RWPE1 (cell line): Measurements from ENCODE around the gene MELK.
A peak's percentile ranks its signal among the peaks of the same experiment; 100 is the strongest.

ENCODE experiments used
- CTCF ChIA-PET: fragments of 350-600 bp; sonication (Branson Sonifier 250); formaldehyde crosslinking; extraction: SDS; loops from one replicate; lab custom pipeline; 2021; lab: Yijun Ruan, JAX
- POLR2A ChIA-PET: fragments of 400-600 bp; formaldehyde crosslinking; extraction: SDS; loops from one replicate; lab custom pipeline; 2020; ENCODE audit warnings: antibody characterized with exemption; ENCODE audit not compliant: low non-redundant PET; lab: Yijun Ruan, JAX
- DNase-seq: peaks from one replicate; pipeline ENCODE4 v3.0.0; 2012; ENCODE audit warnings: low spot score
- H3K27ac ChIP-seq: fragments of 450-650 bp; 2 replicates; pipeline ENCODE4 v1.5.1; 2017
- TF ChIP-seq, protein P1 (sequence below): fragments of 450-650 bp; conservative IDR thresholded peaks from 2 replicates; pipeline ENCODE4 v1.5.1; 2017; ENCODE audit warnings: low read depth, mild to moderate bottlenecking

MELK gene

DNA sequence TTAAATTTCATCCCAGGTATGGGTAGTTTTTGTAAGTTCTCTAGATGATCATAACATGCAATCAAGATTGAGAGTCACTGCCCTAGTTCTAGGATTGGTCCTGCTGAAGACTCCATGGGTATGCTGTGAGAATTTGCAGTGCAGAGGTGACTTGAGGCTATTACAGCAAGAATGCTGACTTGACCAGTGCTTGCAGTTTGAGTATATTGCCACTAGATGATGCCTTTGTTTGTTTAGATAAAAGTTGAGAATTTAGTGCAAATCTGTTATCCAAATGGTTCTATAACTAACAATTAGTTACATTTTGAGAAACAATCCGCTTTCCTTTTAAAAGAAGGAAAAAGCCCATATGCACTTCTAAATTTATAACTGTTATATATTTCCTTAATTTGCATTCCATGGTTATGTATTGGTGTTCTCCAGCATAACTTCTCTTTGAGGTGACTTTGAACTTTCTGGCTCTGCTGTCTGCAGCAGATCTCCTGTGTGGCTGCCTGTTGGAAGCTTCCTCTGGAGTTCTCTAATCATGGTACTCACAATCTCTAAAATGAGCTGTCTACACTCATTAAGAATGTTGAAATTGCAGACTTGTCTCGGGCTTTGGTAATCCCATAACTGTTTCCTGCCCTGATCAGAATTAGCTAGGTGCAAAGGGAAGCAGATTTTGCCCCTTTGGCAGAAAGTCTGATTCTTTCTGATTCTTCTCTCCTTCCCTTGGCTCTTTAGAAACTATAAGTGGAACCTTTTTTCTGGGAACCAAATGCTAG is 24.9 kb downstream of the MELK start:
- ChIA-PET POLR2A (interaction anchor here (0.6 kb wide), 1 partner anchor 12 kb away, joined by 6 read pairs; no protein-coding TSS in a partner anchor), CTCF (interaction anchor here (0.5 to 1.1 kb wide), 5 partner anchors 15 to 1334 kb away, joined by 3 read pairs; no protein-coding TSS in a partner anchor)
- peak; percentile 50 for DNase-seq
- no peak overlapping the region for H3K27ac ChIP-seq
- TF ChIP-seq, protein P1, sequence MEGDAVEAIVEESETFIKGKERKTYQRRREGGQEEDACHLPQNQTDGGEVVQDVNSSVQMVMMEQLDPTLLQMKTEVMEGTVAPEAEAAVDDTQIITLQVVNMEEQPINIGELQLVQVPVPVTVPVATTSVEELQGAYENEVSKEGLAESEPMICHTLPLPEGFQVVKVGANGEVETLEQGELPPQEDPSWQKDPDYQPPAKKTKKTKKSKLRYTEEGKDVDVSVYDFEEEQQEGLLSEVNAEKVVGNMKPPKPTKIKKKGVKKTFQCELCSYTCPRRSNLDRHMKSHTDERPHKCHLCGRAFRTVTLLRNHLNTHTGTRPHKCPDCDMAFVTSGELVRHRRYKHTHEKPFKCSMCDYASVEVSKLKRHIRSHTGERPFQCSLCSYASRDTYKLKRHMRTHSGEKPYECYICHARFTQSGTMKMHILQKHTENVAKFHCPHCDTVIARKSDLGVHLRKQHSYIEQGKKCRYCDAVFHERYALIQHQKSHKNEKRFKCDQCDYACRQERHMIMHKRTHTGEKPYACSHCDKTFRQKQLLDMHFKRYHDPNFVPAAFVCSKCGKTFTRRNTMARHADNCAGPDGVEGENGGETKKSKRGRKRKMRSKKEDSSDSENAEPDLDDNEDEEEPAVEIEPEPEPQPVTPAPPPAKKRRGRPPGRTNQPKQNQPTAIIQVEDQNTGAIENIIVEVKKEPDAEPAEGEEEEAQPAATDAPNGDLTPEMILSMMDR, result peak; percentile 82

DNA sequence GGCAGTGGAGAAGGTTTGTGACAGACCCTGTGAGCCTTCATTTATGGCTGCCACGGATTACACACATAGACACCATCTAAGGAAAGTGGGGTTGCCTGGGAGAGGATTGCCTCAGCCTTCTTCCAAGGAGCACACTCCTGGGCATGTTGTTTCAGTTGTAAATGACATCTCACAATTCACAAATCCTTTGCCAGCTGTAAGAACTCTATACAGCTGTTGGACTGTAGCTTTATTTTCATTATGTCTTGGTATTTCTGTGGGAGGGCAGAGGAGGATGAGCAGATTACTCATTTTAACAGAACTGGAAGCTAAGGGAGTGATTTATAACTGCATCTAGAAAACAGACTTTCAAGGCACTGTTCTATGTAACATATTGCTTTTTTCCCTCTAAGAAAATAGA is 25.6 kb downstream of the MELK start:
- POLR2A ChIA-PET, result no interaction called here
- no peak for DNase-seq
- H3K27ac ChIP-seq, result no peak overlapping the region
- TF ChIP-seq, protein P1, result no peak
- CTCF ChIA-PET, result interaction anchor here (0.6 to 1.1 kb wide), 3 partner anchors 16 to 208 kb away, joined by 3 read pairs; no protein-coding TSS in a partner anchor

DNA sequence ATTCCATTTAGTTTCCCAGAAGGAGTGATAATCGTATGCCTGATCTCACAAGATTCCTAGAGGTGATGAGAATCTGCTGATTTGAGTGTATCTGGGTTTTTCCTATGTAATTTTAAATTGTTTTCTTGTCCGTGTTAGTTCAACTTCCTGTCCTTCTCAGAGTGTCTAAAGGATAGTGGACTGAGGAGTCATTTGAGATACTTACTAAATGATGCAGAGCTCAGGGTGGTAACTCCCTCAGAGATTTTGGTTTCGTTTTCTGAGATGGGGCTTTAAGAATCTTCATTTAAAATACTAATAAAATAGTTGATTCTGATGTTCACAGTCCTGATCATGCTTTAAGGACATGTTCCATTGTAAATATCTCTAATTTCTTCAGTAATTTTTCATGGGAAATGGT is 30.3 kb downstream of the MELK start:
- TF ChIP-seq, protein P1, result no peak
- CTCF ChIA-PET, result no interaction called here
- H3K27ac ChIP-seq, result no peak overlapping the region
- no peak for DNase-seq
- POLR2A ChIA-PET, result interaction anchor here (0.6 kb wide), 2 partner anchors 16 to 113 kb away, joined by 3 to 4 read pairs; no protein-coding TSS in a partner anchor

DNA sequence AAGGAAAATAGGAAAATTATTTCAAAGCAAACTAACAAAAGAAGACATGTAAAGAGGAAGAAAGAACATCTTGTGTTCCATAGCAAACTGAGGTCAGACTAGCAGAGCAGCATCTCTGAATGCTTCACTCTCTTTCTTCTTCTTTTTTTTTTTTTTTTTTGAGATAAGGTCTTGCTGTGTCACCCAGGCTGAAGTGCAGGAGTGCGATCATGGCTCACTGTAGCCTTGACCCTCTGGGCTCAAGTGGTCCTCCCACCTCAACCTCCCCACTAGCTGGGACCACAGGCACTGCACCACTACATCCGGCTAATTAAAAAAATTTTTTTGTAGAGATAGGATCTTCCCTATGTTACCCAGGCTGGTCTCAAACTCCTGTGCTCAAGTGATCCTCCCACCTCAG is 36.6 kb downstream of the MELK start:
- CTCF ChIA-PET, result no interaction called here
- no peak overlapping the region for H3K27ac ChIP-seq
- no peak for DNase-seq
- TF ChIP-seq, protein P1, result no peak
- POLR2A ChIA-PET, result no interaction called here

DNA sequence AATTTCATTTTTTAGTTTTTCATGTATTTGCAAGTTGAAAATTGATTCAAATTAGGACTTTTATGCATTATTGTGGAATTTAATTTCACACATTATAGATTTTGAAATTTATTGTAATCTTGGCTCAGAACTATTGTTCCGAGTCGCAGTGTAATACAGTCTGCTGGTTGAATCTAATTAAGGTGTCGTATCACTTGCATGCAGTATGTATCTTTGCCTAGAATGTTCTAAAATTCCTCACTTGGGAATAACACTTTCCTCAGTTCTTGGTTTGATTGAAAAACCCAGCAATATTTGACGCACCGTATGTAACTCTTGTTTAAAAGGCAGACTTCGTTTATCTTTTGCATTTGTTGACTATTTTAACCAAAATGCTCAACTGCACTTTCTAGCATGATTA is 49.4 kb downstream of the MELK start:
- TF ChIP-seq, protein P1, result no peak
- POLR2A ChIA-PET, result no interaction called here
- CTCF ChIA-PET, result no interaction called here
- no peak overlapping the region for H3K27ac ChIP-seq
- no peak for DNase-seq

DNA sequence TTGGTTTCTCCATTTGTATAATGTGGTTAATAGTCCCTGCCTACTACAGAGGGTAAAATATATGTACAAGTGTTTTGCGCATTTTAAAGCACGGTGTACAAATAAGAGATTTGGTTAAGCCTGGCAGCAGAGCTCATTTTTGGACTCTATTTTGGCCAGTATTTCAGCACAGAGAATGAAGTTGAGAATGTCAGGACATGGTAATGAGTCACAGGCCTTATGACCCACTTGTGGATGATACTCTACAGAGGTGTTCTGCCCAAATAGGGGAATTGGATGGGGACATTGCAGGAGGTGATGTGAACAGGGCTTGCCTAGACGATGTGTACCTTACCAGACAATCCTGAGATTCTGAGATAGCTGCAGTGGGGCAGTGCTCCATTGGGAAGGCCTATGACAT is 50.6 kb downstream of the MELK start:
- POLR2A ChIA-PET, result no interaction called here
- CTCF ChIA-PET, result interaction anchor here (1.0 kb wide), 1 partner anchor 9 kb away, joined by 3 read pairs; no protein-coding TSS in a partner anchor
- TF ChIP-seq, protein P1, result no peak
- no peak for DNase-seq
- no peak overlapping the region for H3K27ac ChIP-seq
